Measurements from ENCODE around the gene CREB3L2. TPM values are rescaled to one million over a fixed set of nuclear protein-coding genes. Genes with fewer than 3 reads are reported as not detected.

Gene CREB3L2
- total and polyA plus RNA-seq, 2 of the 8 experiments (the other 6 are each of a cell fraction or from before 2014, with no cell fraction given), result 14.4 to 48.3 TPM

GRCh38 chr7:137946011-137946410 lies 55.9 kb downstream of the CREB3L2 start (continued):
- TF ChIP-seq KDM5A (IDR thresholded peaks at IDR 0.05; ENCODE audit: low read length) (no peak), RBBP5 (IDR thresholded peaks at IDR 0.05; ENCODE audit: borderline replicate concordance, low read depth, low read length) (no peak), ATF3 (IDR thresholded peaks at IDR 0.05; ENCODE audit: insufficient read depth, low read depth, low read length) (no peak), SP2 (IDR thresholded peaks at IDR 0.05; ENCODE audit: low read length) (no peak)
- TF ChIP-seq, protein P1, sequence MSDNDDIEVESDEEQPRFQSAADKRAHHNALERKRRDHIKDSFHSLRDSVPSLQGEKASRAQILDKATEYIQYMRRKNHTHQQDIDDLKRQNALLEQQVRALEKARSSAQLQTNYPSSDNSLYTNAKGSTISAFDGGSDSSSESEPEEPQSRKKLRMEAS (IDR thresholded peaks at IDR 0.05), result no peak
